K562 (cell line): ENCODE data around the gene EPHB1.

Experiments used
- ELF1 ChIP-seq: fragments of 200-800 bp; sonication (Bioruptor generic); IDR thresholded peaks from 2 replicates; pipeline ENCODE4 v1.6.1; 2016; ENCODE audit warnings: missing genetic modification characterization, missing compliant biosample characterization
- EZH2 ChIP-seq: IDR thresholded peaks from 2 replicates; pipeline ENCODE4 v1.6.1; 2012; ENCODE audit warnings: low read depth, mild to moderate bottlenecking, inconsistent platforms, low read length, borderline replicate concordance
- FOS ChIP-seq: IDR thresholded peaks from 3 replicates; pipeline ENCODE4 v1.6.1; 2011; ENCODE audit not compliant: insufficient read length; ENCODE audit errors: extremely low read depth
- FOXA3 ChIP-seq, 2 experiments: fragments of 450-650 bp in 1 of 2; sonication (generic) in 1 of 2; formaldehyde crosslinking; IDR thresholded peaks in 1 of 2; conservative IDR thresholded peaks in 1 of 2; 2 replicates each; pipeline versions ENCODE4 v1.4.0 to v1.8.0; 2020 to 2022; ENCODE audit warnings: mild to moderate bottlenecking in 2 of 2, missing genetic modification reagents in 1 of 2
- NR2C1 ChIP-seq, 2 experiments: fragments of 450-650 bp; IDR thresholded peaks; 2 replicates each; pipeline ENCODE4 v1.6.1; 2017; ENCODE audit warnings: mild to moderate bottlenecking in 2 of 2, antibody characterized with exemption in 1 of 2, inconsistent platforms in 1 of 2, missing compliant biosample characterization in 1 of 2, missing genetic modification characterization in 1 of 2
- RBM39 ChIP-seq: fragments of 200-400 bp; formaldehyde crosslinking; optimal IDR thresholded peaks from 2 replicates; pipeline ENCODE3; 2018; ENCODE audit warnings: low read depth, low read length
- SREBF1 ChIP-seq: fragments of 150-350 bp; IDR thresholded peaks from 2 replicates; pipeline ENCODE4 v1.6.1; 2014; ENCODE audit warnings: antibody characterized with exemption, low read depth, low read length, borderline replicate concordance
- USF2 ChIP-seq: sonication (generic); formaldehyde crosslinking; IDR thresholded peaks from 2 replicates; pipeline ENCODE4 v1.5.0; 2020; ENCODE audit warnings: missing genetic modification reagents
- TF ChIP-seq, protein P1 (sequence below), 3 experiments: IDR thresholded peaks in 2 of 3; conservative IDR thresholded peaks in 1 of 3; 2 replicates each; pipeline ENCODE4 v1.5.1; 2011 to 2012; ENCODE audit warnings: low read length in 3 of 3, mild to moderate bottlenecking in 3 of 3, control low read depth in 2 of 3, improper control_type of control experiment in 1 of 3, inconsistent platforms in 1 of 3, low read depth in 1 of 3, mixed read lengths in 1 of 3, moderate library complexity in 1 of 3; ENCODE audit not compliant: insufficient read depth in 2 of 3
- TF ChIP-seq, protein P2 (sequence below): sonication (generic); formaldehyde crosslinking; IDR thresholded peaks from 2 replicates; pipeline ENCODE4 v1.9.0; 2022; ENCODE audit warnings: mild to moderate bottlenecking, missing genetic modification reagents

- TF ChIP-seq, protein P1, sequence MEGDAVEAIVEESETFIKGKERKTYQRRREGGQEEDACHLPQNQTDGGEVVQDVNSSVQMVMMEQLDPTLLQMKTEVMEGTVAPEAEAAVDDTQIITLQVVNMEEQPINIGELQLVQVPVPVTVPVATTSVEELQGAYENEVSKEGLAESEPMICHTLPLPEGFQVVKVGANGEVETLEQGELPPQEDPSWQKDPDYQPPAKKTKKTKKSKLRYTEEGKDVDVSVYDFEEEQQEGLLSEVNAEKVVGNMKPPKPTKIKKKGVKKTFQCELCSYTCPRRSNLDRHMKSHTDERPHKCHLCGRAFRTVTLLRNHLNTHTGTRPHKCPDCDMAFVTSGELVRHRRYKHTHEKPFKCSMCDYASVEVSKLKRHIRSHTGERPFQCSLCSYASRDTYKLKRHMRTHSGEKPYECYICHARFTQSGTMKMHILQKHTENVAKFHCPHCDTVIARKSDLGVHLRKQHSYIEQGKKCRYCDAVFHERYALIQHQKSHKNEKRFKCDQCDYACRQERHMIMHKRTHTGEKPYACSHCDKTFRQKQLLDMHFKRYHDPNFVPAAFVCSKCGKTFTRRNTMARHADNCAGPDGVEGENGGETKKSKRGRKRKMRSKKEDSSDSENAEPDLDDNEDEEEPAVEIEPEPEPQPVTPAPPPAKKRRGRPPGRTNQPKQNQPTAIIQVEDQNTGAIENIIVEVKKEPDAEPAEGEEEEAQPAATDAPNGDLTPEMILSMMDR (IDR thresholded peaks at IDR 0.05 in 2 of 3, conservative IDR thresholded peaks at IDR 0.05 in 1 of 3; ENCODE audit: insufficient read depth in 2 of 3, low read depth in 1 of 3, low read length in 3 of 3): no peak
- TF ChIP-seq SREBF1 (no peak), FOXA3 (CRISPR knock-in tag; conservative IDR thresholded peaks at IDR 0.05 in 1 of 2, IDR thresholded peaks at IDR 0.05 in 1 of 2) (no peak), USF2 (no peak), FOS (no peak), EZH2 (no peak), NR2C1 (IDR thresholded peaks at IDR 0.05) (no peak), NR2C1 (tag; IDR thresholded peaks at IDR 0.05) (no peak), RBM39 (no peak), ELF1 (tag) (no peak)
- TF ChIP-seq, protein P2, sequence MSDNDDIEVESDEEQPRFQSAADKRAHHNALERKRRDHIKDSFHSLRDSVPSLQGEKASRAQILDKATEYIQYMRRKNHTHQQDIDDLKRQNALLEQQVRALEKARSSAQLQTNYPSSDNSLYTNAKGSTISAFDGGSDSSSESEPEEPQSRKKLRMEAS (CRISPR knock-in tag): no peak
These were observed 463.9 kb downstream of the EPHB1 start for GRCh38 chr3:135258916-135259315.
